HG02678 (cell line): ENCODE measurements around the gene NUP153.
"Not testable (repeated sequence)": the region's sequence is repeated elsewhere in the genome, so short reads cannot be mapped to it uniquely, and the experiment has no call there.

Experiments
- ATAC-seq: cut with Tn5 transposase; IDR thresholded peaks from one replicate; pipeline ENCODE4 v1.9.1; 2021; ENCODE audit warnings: mild to moderate bottlenecking, moderate library complexity; ENCODE audit not compliant: unreplicated experiment

Gene NUP153

DNA sequence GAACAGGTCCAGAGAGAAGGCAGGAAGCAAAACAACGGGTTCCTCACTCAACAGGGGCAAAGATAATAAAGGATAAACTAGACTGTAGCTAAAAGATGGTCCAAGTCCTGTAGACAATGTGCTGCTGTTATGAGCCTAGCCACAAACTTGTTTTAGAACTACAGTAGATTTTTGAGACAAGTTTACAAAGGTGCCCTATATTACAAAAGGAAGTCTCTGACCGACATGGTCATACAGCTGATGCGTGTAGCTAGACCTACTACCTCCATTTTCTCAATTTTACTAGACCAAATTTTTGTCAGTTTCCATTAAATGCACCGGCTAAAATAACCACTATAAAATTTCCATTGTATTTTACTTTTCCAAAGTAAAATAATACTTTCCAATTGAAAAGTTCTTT lies 94.7 kb downstream of the NUP153 start:
- ATAC-seq, result no peak

DNA sequence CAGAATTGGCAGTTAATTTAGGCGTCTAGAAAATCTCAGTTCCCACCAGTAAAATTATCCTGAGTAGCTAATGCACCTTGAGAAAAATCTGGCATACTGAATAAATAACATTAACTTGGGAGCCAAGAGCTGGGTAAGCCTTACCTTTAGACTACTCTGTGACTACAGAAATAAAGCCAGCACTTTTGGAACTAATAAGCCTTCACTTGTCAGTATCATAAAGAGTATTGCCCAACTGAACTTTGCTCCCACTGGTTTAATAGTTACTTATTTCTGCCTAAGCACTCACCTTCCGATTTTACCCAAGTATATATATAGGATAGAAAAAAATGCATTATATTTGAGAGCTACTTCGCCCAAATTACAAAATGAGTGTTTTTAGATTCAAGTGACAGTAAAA lies 95.9 kb downstream of the NUP153 start:
- ATAC-seq, result no peak

DNA sequence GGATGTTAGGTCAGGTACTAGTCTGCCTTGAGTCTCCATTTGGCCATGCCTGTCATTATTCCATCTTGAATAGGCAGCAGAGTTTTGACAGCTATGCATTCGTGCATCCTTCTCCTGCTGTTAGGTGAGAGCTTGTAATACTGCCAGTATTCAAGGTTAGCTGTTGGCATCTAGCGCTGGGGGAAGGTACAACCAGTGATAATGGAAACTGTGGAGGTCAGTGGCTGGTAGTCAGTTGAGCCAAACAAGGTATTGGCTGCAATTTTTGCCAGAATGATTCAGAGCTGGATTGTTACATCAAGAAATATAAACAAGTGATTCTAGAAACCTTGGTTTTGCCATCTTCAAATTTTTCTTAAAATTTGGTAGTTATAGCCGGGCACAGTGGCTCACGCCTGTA lies 100.1 kb downstream of the NUP153 start:
- ATAC-seq, result no peak

DNA sequence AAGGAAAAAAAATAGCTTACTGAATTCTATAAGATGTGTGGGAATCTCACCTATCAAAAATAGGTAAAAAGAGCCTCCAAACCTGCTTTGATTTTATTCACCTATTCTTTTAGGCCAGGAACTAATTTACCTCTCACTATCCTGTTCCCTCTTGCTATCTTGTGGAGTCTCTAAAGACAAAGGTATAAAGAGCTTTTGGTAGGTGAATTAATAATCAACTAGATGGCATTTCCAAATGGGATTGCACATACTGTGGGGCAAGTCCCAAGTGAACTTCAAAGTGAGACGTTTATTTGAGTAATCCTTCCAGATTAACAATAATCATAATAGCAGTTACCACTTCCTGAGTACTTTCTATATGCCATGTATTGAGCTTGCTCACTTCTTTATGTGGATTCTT lies 103.8 kb downstream of the NUP153 start:
- no peak for ATAC-seq

DNA sequence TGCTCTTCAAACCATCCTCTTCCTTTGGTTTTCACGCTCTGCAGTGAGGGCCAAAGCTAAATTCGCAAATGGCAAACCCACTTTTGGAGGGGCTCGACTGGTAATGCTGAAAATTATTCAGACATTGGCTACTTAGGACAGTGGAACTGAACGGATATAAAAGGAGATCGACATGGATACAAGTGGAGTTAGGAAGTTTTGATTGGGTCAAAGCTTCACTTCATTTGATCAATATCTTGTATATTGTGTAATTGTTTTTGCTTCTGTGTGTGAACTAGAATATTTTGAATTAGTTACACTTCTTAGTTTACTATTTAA lies 105.4 kb downstream of the NUP153 start:
- ATAC-seq, result no peak

DNA sequence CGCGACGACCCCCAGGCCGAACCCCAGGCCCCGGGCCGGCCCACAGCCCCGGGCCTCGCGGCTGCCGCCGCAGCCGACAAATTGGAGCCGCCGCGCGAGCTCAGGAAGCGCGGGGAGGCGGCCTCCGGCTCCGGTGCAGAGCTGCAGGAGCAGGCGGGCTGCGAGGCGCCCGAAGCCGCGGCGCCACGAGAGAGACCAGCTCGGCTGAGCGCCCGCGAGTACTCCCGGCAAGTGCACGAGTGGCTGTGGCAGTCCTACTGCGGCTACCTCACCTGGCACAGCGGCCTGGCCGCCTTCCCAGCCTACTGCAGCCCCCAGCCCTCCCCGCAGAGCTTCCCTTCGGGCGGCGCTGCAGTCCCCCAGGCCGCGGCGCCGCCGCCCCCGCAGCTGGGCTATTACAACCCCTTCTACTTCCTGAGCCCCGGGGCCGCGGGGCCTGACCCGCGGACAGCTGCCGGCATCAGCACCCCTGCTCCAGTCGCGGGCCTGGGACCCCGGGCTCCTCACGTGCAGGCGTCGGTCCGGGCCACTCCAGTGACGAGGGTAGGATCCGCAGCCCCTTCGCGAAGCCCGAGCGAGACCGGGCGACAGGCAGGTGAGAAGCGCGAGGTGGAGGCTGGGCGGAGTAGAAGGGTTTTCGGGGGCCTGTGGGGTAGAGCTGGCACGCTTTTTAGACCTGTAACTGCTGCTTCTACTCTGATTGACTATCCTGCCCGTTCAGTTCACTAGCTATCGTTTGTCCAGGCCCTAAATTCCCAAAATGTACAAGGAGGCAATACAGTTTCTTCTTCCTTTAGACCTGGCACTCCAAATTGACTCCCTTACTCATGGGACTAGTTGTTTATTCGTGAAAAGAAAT lies 106.0 kb downstream of the NUP153 start:
- peak; percentile 52 for ATAC-seq

DNA sequence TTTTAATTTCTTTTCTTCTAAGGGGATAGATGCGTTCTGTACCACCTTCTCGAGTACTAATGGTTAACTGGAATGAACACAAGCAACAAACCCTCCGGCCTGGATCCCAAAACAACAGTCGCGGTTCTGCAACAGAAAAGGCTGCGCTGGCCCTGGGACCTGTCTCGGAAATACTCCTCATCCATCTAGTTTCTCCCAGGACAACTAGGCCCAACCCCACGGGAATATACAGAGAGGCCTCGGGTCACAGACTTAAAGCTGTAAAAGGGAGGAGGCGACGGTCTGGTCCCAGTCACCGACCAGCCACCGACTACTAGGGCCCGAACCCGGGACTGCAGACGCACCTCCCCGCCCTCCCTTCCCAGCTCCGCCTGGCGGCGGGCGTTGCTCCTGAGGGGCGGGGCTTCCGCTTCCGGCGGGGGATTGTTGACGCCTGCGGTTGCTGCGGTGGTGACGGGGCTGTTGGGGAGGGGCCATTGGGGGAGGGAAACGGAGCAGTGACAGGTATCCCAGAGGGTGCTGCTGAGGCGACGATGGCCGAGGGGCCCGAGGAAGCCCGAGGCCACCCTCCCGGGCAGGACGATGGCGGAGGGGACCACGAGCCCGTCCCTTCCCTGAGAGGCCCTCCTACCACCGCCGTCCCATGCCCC lies 106.7 kb downstream of the NUP153 start, which contains the start of gene FAM8A1:
TSS of gene FAM8A1 (plus strand) at position 426 of the 650 bp plus-strand sequence. CDS start at position 534, 108 bp downstream.
- ATAC-seq, result peak; percentile 87

DNA sequence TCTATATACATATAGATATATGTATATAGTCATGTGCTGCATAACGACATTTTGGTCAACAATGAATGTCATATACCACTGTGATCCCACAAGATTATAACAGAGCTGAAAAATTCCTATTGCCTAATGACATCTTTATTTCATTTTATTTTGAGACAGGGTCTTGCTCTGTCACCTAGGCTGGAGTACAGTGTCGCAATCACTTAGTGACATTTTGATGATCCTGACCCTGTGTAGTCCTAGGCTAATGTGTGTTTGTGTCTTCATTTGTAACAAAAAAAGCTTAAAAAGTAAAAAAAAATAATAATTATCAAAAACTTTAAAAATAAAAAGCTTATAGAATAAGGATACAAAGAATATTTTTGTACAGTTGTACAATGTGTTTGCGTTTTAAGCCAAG lies 110.6 kb downstream of the NUP153 start:
- no peak for ATAC-seq

DNA sequence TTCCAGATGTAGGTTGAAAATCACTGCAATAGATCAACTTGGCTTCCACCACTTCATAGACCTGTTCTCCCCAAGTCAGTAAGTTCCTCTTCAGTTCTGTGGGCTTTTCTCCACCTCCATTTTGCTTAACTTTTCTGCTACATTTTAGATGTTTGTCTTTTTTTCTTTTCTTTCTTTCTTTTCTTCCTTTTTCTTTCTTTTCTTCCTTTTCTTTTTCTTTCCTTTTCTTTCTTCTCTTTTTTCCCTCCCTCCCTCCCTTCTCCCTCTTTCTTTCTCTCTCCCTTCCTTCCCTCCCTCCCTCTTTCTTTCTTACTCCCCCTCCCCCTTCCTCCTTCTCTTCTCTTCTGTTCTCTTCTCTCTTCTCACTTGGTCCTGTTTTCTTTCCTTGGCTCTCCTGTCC lies 113.5 kb downstream of the NUP153 start:
- ATAC-seq, result no peak

DNA sequence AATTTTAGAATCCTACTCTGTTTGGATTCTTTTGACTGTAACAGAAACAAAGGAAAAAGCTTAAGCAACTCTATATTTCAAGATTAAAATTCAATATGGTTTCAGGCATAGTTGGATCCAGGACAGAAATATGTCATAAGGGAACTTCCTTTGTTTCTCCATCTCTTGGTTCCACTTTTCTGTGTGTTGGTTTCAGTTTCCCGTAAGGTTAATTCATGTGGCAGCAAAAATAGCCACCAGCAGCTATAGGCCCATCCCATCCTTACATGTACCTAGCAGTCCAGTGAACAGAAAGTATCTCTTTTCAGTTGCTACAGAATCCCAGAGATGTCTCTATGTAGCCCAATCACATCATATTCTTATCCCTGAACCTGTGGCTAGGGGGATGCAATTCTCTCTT lies 115.4 kb downstream of the NUP153 start:
- ATAC-seq, result no peak

DNA sequence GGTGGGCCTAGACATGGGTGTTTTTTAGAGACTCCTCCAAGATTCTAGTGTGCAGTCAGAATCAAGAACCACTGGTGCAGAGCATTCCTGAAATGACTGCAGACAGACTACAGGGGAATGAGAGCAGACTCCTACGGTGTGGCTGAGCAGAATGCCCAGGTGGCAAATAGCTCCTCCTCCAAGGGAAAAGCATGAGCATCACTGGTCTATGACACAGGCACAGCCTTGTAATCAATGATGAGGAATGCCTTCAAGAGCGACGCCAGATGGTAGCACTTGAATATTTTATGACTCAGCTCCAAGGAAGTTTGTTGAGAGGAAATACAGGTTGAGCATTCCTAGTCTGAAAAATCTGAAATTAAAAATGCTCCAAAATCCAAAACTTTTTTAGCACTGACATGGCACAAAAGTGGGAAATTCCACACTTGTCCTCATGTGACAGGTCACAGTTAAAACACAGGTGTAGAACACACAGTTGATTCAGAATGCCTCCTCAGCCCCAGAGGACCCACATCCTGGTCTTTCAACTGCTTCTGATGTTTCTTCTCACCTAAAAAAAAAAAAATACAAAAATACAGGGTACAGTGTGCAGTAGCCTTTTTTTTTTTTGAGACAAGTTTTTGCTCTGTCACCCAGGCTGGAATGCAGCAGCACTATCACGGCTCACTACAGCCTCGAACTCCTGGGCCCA lies 117.2 kb downstream of the NUP153 start:
- ATAC-seq, result no peak

DNA sequence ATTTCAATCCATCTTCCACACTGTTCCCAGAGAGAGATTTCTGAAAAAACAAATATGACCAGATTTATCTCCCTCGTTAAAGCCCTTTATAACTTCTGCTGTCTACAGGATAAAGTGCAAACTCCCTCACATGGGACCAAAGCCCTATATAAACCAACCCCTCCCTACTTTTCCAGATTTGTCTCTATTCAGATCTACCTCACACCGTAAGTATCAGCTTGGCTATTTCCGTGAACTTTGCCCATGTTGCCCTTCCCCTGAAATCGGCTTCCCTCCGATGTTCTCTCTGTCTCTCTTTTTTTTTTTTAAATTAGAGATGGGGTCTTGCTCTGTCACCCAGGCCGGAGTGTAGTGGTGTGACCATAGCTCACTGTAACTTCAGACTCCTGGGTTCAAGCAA lies 118.7 kb downstream of the NUP153 start:
- ATAC-seq, result no peak

DNA sequence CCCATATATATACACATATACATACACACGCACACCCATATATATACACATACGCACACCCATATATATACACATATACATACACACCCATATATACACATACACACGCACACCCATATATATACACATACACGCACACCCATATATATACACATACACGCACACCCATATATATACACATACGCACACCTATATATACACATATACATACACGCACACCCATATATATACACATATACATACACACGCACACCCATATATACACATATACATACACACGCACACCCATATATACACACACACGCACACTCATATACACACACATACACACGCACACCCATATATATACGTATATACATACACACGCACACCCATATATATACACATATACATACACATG lies 120.1 kb downstream of the NUP153 start:
- not testable (repeated sequence) for ATAC-seq

DNA sequence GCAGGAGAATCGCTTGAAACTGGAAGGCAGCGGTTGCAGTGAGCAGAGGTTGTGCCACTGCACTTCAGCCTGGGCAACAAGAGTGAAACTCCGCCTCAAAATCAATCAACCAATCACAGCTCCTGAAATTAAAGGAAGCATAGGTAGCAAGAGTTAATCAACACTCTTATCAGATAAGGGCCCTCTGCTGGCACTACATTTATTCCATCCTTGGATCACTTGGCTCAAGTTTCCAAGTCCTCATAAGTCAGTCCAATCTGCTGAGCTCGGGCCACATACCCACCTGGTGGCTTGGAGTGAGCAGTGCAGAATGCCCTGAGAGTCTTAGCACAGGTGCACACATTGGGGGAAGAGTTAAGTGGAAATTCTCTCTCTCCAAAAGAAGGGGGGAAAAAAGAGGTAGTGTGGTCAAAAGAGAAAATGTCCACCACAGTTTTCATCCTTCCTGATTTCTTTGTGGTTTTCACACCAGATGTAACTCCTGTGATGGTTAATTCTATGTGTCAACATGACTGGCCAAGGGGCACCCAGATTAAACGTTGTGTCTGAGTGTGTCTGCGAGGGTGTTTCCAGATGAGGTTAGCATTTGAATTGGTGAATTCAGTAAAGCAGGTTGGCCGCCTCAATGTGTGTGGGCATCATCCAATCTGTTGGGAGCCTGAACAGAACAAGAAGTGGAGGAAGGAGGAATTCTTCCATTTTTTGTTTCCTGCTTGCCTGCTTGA lies 120.8 kb downstream of the NUP153 start:
- no peak for ATAC-seq

DNA sequence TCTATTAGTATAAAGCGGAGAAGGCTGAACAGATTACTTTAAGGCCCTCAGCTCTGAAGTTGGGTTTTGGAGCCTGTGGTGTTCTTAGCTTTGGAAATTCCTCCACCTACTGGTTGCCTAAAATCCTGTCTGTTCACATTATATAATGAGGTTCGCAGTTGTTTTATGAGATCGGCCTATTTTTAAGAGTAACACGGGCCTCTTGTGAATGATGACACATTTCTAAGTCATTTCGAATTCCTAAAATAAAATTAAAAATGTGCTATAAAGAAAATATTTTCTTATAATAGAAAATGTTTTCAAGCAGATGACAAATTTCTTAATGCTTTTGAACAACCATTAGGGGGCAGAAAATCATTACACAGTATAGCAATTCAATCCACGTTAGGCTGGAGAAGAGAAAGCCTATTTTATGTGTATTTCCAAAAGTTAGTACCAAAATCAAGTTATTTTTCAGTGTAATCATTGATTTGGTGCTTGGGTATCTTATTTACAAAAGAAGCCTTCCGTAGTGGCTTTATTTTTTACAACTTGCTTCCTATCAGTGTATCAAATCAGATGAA lies 122.4 kb downstream of the NUP153 start:
- ATAC-seq, result peak; percentile 49

DNA sequence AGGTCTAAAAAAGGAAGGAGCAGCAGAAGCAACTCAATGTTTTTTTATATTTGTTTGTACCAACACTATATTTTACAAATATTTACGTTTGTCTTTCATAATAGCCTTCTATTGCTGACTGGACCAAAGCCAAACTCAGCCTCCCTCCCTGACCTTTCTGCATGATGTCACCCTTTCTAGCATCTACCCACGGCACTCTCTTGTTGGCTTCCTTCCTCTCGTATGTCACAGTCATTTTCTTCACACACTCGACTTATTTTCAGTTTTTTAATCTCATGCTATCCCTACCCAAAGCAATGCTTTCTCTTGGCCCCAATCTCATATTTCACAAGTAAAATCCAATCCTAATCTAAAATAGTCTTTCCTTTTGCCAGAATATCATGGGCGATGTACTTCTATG lies 122.9 kb downstream of the NUP153 start:
- ATAC-seq, result no peak

DNA sequence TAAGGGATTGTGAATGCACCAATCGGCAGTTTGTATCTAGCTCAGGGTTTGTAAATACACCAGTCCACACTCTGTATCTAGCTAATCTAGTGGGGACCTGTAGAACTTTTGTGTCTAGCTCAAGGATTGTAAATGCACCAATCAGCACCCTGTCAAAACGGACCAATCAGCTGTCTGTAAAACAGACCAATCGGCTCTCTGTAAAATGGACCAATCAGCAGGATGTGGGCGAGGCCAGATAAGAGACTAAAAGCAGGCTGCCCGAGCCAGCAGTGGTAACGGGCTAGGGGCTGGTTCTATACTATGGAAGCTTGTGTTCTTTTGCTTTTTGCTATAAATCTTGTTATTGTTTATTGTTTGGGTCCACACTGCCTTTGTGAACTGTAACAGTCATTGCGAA lies 125.4 kb downstream of the NUP153 start:
- ATAC-seq, result not testable (repeated sequence)

DNA sequence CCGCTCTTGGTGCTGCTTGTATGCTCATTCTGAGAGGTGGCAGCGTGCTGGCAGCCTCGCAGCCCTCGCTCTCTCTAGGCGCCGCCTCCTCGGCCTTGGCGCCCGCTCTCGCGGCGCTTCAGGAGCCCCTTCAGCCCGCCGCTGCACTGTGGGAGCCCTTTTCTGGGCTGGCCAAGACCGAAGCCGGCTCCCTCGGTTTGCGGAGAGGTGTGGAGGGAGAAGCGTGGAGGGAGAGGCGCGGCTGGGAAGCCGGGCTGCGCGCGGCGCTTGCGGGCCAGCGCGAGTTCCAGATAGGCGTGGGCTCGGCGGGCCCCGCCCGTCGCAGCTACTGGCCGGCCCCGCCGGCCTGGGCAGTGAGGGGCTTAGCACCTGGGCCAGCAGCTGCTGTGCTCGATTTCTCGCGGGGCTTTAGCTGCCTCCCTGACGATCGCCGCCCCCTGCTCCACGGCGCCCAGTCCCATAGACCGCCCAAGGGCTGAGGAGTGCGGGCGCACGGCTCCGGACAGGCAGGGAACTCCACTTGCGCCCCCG lies 126.1 kb downstream of the NUP153 start:
- ATAC-seq, result peak; percentile 75

DNA sequence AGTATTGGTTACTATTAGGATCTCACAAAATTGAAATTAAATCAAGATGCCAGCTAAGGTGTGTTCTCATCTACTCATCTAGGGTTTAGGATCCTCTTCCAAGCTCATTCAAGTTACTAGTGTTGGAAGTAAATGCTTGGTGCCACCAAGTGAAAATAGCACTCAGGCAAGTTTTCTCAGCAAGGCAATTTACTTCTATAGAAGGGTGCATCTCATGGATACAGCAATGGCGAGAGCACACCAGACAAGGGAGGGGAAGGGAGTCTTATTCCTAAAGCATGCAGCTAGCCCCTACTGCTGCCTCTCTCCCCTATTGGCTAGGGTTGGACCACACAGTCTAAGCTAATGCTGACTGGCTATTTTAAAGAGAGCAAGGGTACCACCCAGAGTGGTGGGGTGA lies 129.7 kb downstream of the NUP153 start:
- ATAC-seq, result no peak

DNA sequence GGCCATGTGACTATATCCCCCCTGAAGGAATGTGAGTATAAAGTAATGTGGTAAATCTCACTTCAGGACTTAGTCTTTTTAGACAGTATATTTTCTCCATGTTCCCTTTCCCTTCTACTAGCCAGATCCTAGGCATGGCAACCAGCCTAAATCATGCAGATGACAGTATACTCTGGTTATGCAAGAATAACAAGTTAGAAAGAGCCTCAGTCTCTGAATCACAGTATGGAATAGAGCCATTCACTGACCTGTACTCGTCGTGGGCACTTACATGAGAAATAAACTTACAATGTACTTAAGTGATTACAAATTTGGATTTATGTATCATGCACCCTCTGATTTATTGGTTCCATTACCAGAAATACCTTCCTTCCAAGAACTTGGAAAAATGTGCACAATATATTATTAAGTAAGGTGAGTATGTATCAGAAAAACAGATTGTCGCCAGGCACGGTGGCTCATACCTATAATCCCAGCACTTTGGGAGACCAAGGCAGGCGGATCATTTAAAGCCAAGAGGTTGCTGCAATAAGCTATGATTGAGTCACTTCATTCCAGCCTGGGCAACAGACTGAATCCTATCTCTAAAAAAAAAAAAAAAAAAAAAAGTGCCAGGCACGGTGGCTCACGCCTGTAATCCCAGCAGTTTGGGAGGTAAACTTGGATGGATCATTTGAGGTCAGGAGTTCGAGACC lies 131.7 kb downstream of the NUP153 start:
- no peak for ATAC-seq
